Measurements from ENCODE around the gene MOGAT3.
A peak's percentile ranks its signal among the peaks of the same experiment; 100 is the strongest.

MOGAT3 gene, protein sequence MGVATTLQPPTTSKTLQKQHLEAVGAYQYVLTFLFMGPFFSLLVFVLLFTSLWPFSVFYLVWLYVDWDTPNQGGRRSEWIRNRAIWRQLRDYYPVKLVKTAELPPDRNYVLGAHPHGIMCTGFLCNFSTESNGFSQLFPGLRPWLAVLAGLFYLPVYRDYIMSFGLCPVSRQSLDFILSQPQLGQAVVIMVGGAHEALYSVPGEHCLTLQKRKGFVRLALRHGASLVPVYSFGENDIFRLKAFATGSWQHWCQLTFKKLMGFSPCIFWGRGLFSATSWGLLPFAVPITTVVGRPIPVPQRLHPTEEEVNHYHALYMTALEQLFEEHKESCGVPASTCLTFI

DNA sequence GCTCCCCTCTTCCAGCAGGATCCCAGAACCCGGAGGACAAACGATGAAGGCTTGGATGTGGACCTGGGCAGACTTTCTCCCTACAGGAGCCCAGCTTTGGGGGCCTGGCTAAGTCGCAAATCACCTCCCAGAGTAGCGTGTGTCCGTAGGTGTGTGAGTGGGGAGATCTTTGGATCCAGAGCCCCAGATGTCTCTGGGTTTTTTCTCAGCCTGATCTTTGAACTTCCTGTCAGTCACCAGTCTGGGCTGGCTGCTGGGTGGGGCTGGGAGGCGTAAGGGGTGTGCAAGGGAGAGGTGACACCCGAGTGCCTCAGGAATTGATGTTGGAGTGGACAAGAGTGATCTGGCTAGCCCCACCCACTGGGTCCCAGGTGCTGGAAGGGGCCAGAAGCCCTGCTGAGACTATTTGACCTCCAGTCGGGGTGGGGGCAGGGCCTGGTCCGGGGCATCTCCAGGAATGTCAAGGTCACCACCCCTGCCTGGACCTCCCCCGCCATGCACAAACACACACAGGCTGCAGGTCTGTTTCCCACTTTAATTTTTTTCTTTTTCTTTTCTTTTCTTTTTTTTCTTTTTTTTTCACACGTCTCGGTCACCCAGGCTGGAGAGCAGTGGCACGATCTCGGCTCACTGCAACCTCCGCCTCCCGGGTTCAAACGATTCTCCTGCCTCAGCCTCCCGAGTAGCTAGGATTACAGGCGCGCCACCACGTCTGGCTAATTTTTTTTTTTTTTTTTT, at the start of gene MOGAT3:
Gene MOGAT3 (minus strand): TSS at position 175 of the 738 bp plus-strand sequence. CDS start 182 bp downstream, outside the sequence.
- DNase-seq = no peak

DNA sequence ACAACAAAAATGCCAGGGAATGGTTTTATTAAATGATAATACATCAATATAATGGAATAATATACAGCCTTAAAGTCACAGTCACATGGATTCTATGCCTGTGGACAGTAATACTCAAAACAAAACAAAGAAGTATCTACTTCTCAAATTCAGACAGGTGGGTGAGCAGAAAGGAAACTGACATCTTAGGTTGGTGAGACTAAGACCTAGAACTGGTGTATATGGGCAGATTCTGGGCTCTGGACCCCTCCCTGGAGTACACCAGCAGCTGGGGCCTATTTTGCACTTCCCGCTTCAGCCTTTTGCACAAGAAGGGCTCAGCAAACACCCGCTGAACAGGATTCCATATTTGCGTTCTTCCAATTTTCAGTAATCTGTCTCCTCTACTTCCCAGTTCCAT, 49.5 kb upstream of the MOGAT3 start:
- no peak for DNase-seq

DNA sequence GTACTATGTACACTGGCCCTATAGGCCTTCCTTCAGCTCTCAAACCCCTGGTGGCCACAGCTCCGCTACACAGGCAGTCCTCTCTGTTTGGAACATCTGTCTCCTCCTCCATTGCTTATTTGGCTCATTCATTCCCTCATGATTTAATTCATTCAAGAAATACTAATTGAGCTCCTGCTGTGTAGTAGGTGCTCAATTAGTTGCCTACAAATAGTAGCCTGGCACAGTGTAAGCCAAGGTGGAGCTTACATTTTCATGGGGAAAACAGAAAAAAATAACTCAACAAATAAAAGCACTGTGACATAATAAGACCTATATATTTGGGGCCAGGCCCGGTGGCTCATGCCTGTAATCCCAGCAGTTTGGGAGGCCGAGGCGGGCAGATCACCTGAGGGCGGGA, 47.4 kb upstream of the MOGAT3 start:
- no peak for DNase-seq

DNA sequence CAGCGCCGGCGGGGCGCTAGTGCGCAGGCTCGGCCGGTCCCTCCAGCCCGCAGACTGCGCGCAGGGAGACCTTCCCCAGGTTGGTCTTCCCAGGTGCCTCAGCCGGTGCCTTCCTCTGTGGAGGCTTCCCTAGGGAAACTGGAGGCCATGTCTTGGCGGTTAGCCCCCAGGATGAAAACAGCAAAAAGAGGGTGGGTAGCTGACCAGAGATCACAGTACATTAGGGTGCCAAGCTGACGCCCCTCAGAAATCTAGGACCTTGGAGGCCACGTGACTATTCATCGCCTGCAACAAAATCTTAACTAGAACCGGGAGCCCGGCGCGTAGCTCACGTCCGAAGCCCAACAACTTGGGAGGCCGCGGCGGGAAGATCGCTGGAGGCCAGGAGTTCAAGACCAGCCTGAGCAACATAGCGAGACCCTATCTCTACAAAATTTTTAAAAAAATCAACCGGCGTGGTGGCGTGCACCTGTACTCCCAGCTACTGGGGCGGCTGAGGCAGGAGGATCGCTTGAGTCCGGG, 44.4 kb upstream of the MOGAT3 start:
- no peak for DNase-seq

DNA sequence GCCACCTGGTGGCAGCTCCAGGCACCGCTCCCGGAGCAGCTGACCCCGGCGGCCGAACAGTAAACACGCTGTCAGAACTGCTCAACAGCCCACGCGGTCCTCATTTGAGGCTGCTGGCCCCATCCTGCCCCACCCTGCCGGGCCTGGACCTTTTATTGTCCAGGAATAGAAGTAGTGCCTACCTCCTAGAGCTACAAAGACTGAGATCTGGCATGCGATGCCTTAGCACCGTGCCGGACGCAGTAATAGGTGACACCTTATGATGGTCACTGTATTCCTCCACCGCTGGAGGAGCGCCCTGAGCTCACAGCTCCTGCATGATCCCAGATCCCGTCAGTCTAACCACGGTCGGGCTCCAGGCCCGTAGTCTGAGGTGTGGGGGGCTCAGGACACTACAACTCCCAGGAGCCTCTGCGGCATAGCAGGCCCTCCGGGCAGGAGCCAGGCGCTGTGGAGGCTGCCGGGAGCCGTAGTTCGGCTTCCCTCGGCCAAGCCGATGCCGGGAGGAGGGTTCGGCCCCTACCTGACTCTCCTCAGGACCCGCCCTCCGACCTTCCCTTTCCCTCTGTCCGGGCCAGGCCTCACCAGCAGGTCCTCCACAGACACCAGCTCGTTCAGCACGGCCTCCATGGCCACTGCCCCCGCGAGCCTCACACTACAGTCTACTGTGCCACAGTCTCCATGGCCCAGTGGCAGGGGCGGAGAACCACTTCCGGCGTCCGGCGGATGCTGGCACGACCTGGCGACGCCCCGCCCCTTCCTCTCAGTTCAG, 43.7 kb upstream of the MOGAT3 start, which contains the start of gene FIS1:
Gene FIS1 (minus strand): TSS at position 707 of the 772 bp plus-strand sequence. CDS start 77 bp downstream, at position 630.
- peak; percentile 89 to 91 for DNase-seq

DNA sequence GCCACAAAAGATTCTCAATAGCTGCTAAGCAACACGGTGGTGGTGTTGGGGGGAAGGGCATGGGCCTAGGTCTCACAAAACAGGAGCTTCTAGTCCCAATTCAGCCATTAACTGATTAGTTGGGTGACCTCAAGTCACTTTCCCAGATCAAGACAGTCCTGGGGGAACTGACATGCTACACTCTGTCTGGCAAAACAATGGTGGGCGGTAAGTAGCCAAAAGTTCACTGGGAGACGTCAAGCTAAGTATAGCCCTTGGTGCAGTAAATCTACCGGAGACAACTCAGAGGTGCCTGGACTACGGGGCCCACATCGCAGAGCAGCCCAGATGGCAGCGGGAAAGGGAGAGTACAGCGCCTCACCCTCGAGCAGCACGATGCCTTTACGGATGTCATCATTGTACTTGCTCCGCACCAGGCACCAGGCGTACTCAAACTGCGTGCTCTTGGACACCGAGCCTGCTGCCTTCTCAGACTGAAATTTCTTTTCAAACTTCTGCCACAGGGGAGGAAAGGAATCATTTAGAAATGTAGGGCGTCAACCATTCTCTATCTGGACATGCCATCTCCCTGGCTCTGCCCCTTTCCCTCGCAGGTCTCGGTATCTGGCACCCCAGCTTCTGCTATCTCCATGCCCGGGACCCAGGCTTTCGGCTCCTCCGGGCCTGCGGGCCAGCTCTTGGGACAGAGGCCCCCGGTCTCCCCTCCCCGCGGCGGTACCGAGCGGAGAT, 43.0 kb upstream of the MOGAT3 start:
- DNase-seq = no peak

DNA sequence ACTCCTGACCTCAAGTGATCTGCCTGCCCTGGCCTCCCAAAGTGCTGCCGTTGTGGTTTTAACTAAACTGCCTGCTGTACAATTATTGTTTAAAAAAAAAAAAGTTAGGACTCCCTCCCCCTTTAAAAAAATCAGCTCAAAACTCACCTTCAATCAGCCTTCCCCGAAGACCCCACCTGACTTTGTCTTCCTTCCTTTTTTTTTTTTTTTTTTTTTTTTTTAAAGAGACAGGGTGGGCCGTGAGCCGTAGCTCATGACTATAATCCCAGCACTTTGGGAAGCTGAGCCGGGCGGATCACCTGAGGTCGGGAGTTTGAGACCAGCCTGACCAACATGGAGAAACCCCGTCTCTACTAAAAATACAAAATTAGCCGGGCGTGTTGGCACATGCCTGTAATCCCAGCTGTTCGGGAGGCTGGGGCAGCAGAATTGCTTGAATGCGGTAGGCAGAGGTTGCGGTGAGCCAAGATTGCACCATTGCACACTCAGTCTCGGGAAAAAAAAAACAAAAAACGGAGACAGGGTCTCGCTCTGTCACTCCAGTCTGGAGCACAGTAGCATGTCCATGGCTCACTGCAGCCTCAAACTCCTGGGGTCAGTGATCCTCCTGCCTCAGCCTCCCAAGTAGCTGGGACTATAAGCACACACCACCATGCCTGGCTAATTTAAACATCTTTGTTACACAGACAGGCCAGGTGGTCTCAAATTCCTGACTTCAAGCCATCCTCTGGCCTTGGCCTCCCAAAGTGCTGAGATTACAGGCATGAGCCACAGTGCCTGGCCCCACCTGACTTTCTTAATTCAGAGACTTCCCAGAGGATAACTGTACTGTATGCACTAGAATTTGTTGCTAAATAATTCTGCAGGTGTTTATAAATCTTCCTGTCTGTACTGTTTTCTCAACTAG, 40.9 kb upstream of the MOGAT3 start:
- no peak for DNase-seq

DNA sequence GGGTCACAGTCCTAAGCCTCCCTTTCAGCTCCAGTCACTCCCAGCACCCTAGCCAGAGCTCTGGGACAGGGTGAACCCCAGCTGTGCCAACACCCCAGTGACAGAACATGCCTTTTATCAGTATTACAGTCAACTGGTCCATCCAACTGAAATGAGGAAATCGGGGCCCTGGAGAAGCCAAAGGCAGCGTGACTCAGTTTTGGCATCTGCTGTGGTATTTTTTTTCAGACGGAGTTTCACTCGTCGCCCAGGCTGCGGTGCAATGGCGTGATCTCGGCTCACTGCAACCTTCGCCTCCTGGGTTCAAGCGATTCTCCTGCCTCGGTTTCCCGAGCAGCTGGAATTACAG, 40.2 kb upstream of the MOGAT3 start:
- peak in 1 of 2 donors; percentile 18 for DNase-seq

DNA sequence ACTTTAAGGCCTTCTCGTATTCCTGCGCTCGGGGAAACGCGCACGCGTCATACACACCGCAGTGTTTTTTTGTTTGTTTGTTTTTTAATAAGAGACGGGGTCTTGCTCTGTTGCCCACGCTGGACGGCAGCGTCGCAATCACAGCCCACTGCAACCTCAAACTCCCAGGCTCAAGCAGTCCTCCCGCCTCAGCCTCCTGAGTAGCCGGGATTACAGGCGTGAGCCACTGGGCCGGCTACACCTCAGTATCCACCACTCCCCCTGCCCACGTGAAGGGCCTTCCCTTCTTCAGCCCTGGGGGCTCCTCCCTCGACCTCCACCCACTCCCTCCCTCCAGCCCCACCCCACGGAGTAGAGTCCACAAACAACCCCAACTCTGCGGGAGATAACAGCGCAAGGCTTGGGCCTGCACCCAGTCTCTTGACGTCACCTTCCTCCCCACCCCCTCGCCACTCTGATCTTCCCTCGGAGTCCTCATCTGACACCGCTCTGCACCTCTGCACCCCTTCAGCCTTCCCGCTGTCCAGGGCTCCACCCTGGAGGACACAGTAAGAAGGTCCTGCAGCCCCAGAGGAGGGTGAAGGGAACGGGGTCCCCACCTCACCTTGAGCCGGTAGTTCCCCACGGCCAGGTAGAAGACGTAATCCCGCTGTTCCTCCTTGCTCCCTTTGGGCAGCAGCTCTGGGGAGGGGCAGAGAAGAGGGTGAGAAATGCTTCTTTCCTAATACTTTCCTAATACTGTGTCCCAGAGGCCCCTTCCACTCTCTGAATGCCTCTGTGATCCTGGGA, 39.6 kb upstream of the MOGAT3 start:
- DNase-seq = no peak

DNA sequence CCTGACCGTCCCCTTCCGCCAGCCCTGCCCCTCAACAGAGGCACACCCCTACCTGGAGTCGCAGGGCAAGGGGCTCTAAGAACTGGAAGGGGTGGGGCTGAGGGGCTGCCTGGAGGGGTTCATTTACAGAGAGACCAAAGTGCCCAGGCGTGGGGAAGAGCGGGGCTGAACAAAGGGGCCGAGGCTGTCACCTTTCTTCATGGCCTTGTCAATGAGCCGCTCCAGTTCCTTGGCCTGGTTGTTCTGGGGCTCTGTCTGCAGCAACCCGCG, 39.0 kb upstream of the MOGAT3 start:
- DNase-seq = no peak

DNA sequence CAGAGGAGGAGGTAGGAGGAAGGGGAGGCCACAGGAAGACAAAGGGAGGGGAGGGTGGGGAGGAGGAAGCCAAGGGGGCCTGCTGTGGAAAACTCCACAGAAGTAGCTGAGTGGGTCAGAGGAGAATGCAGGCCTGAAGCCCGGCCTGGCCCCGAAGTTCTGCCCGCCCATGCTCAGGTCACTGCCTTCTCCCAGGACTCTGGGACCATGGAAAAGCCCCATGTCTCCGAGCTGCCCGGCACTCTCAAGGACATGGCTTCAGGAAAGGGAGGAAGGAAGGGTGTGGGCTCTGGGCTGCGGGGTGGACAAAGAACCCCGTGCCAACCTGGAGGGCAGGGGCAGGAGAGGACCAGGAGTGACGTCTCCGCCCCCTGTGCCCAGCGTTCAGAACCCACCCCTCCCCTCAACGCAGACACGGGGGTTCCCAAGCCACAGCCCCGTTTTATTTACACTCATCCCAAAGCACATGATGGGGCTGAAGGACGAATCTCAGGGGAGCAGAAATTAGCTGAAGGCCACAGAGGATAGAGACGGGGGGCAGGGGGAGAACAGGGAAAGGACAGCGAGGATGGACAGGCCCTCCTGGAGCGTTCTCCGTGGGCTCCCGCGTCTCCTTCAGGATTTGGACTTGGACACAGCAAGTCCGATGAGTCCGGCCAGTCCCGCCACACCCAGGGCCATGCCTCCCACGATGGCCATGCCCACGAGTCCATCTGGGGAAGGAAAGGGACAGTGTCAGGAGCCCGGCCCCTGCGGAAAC, 38.5 kb upstream of the MOGAT3 start:
- no peak for DNase-seq

DNA sequence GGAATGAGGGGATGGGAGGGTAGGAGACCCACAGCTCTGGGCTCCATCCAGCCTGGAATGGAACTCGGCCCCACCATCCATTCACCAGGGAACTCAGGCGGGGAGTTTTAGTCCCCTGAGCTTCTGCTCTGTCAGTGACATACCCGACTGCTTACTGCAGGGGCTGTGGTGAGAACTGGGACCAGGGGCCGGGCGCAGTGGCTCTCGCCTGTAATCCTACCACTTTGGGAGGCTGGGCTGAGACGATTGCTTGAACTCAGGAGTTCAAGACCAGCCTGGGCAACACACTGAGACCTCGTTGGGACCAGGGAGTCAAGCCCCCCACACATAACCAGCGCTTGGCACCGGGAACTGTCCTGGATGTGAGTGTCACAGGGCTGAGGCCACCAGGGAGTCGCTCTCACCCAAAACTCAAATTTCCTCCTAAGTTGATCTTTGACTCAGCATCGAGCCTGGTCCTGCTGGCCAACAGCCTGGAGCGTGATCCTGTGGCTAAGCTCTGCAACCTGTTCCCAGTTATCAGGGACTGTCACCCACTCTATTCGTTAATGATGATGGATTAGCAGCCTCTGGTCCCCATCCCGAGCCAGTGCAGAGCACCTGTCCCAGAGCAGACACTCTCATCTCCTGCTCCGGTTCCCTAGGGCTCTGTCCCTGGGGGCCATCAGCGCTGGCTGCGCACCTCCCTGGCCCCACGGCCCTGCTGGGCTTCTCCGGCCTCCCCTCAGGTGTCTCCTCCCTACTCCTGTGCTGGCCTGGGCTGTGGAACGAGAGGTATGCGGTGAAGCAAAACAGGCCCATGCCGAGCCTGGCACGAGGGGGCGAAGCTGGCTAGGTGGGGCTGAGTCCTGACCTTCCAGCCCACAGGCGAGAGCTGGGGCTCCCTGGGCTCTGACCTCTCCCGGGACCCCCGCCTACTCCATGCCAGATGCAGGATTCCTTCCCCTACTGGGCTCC, 37.7 kb upstream of the MOGAT3 start:
- DNase-seq = no peak

DNA sequence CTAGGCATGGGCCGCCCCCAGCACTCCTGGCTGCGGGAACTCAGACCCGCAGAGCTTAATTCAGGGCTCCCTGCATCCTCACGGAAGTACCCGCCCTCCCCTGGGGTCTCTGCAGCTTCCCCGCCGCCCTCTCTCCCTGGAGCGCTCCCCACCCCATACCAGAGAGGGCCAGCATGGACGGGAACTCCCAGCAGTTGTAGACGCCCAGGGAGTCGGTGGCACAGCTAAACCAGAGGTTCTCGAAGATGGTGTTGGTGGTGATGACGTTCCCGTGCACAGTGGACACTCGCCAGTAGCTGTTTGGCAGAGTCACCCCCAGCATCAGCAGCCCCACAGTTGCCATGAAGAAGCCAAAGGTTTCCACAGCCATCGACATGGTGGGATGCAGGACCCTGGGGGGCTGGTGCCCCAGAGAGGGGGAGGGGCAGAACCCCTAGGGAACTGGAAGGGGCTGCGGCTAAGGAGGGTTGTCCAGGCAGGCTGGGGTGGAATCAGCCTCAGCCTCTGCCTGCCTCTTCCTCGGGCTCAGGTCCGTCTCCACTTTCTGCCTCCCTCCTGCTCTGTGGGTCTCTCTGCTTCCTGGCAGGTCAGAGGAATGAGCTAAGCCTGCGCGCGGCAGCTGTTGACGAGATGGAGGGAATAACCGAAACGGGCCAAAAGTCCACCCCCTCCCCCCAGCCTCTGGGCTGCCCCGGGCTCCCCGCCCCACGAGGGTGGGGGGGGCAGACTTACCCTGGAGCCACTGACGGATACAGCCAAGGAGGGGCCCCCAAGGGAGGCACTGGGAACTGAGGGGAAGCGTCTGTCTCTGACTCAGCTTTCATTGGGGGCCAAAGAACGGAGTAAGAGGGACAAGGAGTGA, 36.6 kb upstream of the MOGAT3 start, which contains the start of gene CLDN15:
Gene CLDN15 (minus strand): TSS at position 597 of the 862 bp plus-strand sequence. CDS start 221 bp downstream, at position 376.
- DNase-seq = peak in 1 of 2 donors; percentile 93

DNA sequence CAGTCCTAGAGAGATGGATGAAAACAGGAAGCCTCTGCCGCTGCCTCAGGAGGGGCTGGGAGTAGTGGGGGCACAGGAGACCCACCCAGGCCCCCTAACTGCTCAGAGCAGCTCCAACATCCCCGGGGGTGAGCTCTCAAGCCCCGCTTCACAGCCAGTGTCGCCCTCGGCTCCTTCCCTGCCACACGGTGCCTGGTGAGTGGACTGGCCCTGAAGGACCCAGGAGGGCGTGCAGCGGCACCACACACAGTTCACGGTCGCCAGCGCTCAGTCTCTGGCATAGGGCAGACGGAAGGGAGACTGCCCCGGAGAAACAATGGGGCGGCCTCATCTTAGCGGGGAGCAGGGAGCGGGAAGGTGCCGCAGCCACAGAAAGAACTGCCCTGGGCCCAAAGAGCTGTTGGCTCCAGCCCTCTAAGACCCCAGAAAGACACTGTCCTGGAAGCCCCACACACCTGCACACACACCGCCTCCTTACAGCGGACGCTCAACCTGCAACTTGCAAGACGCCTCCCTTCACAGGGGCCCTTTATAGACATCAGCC, 35.5 kb upstream of the MOGAT3 start:
- no peak for DNase-seq

DNA sequence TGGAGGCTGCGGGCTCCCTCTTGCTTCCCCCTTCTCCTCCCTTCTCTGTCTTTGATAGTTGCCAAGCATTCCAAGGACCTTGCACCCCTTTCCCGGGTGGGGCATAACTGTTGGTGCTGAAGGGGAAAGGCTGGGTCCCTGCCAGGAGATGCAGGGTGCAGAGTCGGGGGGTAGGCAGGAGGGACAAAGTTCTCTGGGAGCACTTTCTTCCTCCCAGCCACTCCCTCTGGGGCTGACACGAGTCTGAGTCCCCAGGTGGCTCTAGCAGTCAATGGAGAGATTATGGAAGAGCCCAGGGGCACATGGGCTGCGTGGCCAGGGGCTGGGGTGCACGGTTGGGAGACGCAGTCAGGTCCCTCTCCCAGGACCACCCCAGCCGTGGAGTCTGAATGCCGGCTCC, 34.7 kb upstream of the MOGAT3 start:
- DNase-seq = no peak

DNA sequence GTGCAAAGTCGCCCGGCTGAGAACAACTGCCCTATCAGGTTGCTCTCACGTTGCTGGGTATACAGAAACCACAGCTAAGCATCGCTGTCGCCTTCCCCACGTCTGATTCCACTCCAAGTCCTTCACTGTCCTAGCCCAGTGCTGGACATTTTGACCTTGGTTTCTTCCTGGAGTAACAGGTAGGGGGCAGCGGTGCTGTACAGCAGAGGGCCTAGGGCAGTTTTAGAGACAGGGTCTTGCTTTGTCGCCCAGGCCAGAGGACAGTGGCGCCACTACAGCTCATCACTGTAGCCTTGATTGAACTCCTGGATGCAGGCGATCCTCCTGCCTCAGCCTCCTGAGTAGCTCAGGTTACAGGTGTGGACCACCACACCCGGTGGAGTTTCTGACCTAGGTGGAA, 34.2 kb upstream of the MOGAT3 start:
- peak in 1 of 2 donors; percentile 22 for DNase-seq

DNA sequence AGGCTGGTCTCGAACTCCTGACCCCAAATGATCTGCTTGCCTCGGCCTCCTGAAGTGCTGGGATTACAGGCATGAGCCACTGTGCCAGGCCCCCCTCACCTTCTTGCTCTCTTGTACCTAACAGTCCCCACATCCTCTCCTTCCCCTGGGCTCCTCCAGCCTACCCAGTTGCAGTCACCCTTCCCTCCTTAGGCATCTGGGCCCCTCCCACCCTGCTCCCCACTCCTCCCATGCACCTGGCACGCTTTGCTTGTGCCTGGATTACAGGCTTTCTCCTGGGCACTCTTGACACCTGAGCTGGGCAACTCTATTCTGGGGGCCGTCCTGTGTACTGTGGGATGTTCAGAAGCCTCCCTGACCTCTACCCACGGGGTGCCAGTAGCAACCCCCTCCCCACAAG, 33.8 kb upstream of the MOGAT3 start:
- no peak for DNase-seq
